HG03196 (cell line): ENCODE data around the gene PANK4.
"Not testable (repeated sequence)": the region's sequence is repeated elsewhere in the genome, so short reads cannot be mapped to it uniquely, and the experiment has no call there.

Experiments used
- ATAC-seq: cut with Tn5 transposase; IDR thresholded peaks from one replicate; pipeline ENCODE4 v1.9.1; 2021; ENCODE audit not compliant: unreplicated experiment

PANK4 gene

DNA sequence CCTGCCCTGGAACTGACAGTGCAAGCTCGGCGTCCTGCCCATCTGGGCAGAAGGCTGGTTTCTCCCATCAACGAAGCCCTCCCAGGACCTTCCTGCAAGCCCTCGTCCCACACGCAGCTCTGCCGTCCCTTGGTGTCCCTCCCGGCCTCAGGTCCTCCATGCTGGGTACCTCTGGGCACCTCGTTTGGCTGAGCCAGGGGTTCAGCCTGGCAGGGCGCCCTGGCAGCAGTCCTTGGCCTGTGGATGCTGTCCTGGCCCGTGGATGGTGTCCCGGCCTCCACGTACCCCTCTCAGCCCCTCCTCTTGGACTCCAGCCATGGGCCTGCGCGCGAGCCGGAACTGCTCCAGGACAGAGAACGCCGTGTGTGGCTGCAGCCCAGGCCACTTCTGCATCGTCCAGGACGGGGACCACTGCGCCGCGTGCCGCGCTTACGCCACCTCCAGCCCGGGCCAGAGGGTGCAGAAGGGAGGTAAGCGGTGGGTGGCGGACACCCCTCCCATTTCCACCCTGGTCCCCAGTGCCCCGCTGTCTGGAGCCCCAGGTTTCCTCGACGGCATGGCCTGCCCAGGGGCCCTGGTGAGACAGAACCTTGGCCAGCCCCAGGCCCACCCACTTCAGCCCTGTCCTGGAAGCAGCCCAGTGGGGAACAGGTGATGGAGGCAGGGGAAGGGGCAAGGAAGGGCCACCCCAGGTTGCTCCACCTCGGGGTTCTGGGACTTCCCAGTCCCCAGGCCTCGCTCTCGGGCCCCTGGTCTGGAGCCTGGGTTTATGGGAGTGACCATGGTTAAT lies 33.3 kb upstream of the PANK4 start:
- no peak for ATAC-seq

- no peak for ATAC-seq
Observed at GRCh38 chr1:2558861-2559260, 32.5 kb upstream of the PANK4 start.

- ATAC-seq, result no peak
Observed at GRCh38 chr1:2558420-2558819, 32.0 kb upstream of the PANK4 start.

GRCh38 chr1:2557482-2558400 lies 31.3 kb upstream of the PANK4 start:
- no peak for ATAC-seq

- peak; percentile 13 for ATAC-seq
Observed at GRCh38 chr1:2556678-2557481, 30.5 kb upstream of the PANK4 start.

GRCh38 chr1:2556277-2556677 lies 29.9 kb upstream of the PANK4 start, which contains the start of gene TNFRSF14:
TNFRSF14 (plus strand) TSS chr1:2556371; CDS start chr1:2556665, 294 bp downstream.
- ATAC-seq, result peak; percentile 24

- ATAC-seq, result peak; percentile 31
Observed at GRCh38 chr1:2555634-2556276, 29.4 kb upstream of the PANK4 start.

GRCh38 chr1:2554621-2555387 lies 28.4 kb upstream of the PANK4 start:
- ATAC-seq, result no peak

DNA sequence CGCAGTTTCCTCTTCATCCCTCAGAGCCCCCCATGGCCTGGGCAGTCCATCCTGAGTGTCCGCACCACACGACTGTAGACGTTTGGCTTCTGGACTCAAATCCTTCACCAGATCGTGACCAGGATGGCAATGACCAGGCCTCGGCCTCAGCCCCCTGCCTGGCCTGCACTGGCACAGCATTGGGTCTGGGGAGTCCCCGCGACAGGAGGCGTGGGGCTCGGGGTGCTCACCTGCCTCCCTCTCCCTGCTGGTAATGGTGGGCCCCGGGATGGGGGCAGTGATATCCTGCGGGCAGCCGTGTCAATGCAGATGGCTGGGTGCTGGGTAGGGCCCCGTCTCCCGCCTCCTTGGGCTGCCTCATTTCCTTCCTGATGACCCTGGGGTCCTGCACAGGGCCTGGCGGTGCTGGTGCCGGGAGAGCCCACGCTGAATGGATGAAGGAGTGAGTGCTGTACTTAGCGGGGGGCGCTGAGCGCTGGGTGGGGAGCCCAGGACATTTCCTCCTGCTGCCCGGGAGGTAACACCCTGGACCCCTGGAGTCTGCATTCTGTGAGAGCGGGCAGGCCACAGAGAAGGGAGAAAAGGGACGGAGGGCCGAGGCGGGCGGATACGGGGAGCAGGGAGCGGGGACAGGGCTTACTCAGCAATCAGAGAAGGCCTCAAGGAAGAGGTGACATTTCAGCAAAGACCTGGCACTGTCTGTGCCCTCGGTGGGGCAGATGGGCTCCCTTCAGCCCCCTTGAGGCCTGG lies 27.6 kb upstream of the PANK4 start:
- ATAC-seq, result no peak

DNA sequence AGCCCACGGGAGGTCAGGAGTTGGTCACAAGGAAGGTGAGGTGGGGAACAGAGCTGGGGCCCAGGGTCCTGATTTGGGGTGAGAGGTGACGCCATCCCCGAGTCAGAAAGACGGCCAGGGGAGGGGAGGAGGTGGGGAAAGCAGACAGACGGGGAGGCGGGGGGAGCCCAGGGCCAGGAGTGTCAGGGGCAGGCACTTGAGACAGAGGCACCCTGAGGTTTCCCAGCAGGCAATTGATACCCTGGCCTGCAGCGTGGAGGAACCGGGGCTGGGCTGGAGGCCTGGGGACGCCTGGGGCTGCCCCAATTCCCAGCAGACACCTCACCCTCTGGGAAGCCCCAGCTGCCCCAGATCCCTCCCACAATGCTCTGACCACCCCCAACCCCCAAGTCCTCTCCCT lies 26.7 kb upstream of the PANK4 start:
- ATAC-seq, result not testable (repeated sequence)

GRCh38 chr1:2552189-2552588 lies 25.8 kb upstream of the PANK4 start:
- no peak for ATAC-seq

GRCh38 chr1:2551544-2551943 lies 25.1 kb upstream of the PANK4 start:
- not testable (repeated sequence) for ATAC-seq

DNA sequence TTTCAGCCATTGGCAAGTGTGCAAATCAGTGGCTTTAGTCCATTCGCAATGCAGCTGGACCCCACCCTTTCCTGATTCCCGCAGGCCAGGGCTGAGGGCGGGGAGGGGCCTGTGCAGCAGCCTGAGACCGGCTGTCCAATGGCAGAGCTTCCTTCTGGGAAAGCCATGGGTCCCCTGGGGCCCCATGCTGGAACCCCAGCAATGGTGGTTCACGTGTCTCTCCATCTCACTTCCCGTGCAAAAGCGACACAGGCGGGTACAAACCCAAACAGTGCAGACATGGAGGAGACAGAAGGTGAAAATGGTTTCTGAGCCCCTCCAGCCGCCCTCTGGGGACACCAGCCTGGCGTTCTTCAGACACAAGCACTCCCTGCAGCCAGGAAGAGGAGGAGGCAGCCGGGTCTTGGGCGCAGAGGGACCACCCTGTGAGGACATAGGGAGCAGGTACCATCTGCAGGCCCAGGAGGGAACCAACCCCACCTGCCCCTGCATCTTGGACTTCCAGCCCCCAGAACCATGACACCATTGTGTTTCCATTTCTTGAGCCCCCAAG lies 24.0 kb upstream of the PANK4 start:
- ATAC-seq, result not testable (repeated sequence)

DNA sequence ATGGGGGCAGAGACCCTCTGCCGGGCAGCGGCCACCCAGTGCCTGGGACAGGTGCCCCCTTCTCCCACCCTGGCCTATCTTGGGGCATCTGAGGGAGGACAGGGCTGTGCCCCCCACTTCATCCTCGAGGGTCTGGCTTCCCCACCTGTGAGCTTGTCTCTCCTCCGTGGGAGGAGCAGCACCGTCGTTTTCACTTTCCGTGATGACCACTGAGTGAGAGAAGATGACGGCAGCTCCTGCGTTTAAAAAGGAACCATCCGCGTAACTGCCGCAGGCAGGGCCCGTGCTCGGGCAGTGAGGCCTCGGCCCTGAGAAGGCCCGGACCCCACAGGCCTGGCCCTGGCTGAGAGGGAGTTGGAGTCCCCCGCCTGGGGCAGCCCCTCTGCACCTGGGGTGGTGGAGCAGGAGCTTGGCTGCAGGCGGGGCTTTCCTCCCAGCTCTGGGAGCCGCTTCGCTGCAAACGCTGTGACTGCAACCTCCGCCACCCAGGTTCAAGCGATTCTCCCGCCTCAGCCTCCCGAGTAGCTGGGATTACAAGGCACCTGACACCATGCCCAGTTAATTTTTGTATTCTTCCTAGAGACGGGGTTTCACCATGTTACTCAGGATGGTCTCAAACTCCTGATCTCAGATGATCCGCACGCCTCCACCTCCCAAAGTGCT lies 23.1 kb upstream of the PANK4 start:
- not testable (repeated sequence) for ATAC-seq

- ATAC-seq, result peak; percentile 26
Observed at GRCh38 chr1:2548068-2548589, 21.7 kb upstream of the PANK4 start.

- no peak for ATAC-seq
Observed at GRCh38 chr1:2547210-2548067, 21.0 kb upstream of the PANK4 start.
